Islet precursor cell (in vitro differentiated cells): ENCODE data around the gene CCDC33.
A peak's percentile ranks its signal among the peaks of the same experiment; 100 is the strongest.

Experiments used
- DNase-seq: peaks from one replicate; pipeline ENCODE4 v3.0.0-alpha.2; 2018

CCDC33 gene

GRCh38 chr15:74261041-74261440, 24.9 kb downstream of the CCDC33 start:
- no peak for DNase-seq

- DNase-seq: no peak
Measured at GRCh38 chr15:74261685-74262084, 25.6 kb downstream of the CCDC33 start.

- no peak for DNase-seq
Measured at GRCh38 chr15:74262151-74262550, 26.0 kb downstream of the CCDC33 start.

GRCh38 chr15:74262625-74263024, 26.5 kb downstream of the CCDC33 start:
- DNase-seq: no peak

GRCh38 chr15:74263466-74263865, 27.3 kb downstream of the CCDC33 start:
- DNase-seq: no peak

- no peak for DNase-seq
Measured at GRCh38 chr15:74264081-74264501, 28.0 kb downstream of the CCDC33 start.

- DNase-seq: peak; percentile 76
Measured at GRCh38 chr15:74265046-74265639, 29.0 kb downstream of the CCDC33 start.

- no peak for DNase-seq
Measured at GRCh38 chr15:74268020-74268419, 31.9 kb downstream of the CCDC33 start.

- no peak for DNase-seq
Measured at GRCh38 chr15:74269362-74270035, 33.4 kb downstream of the CCDC33 start.

GRCh38 chr15:74270155-74270554, 34.0 kb downstream of the CCDC33 start:
- DNase-seq: no peak

GRCh38 chr15:74270854-74271520, 34.9 kb downstream of the CCDC33 start:
- no peak for DNase-seq

GRCh38 chr15:74272812-74273211, 36.7 kb downstream of the CCDC33 start:
- DNase-seq: no peak

GRCh38 chr15:74274470-74275038, 38.4 kb downstream of the CCDC33 start:
- DNase-seq: no peak

GRCh38 chr15:74275957-74276356, 39.8 kb downstream of the CCDC33 start:
- DNase-seq: no peak

- DNase-seq: no peak
Measured at GRCh38 chr15:74276560-74276959, 40.4 kb downstream of the CCDC33 start.

GRCh38 chr15:74277242-74277810, 41.2 kb downstream of the CCDC33 start:
- DNase-seq: no peak

GRCh38 chr15:74278207-74278606, 42.1 kb downstream of the CCDC33 start:
- DNase-seq: no peak

GRCh38 chr15:74281147-74282133, 45.3 kb downstream of the CCDC33 start:
- no peak for DNase-seq

GRCh38 chr15:74283368-74283767, 47.2 kb downstream of the CCDC33 start:
- no peak for DNase-seq

GRCh38 chr15:74289671-74290070, 53.5 kb downstream of the CCDC33 start:
- DNase-seq: no peak

GRCh38 chr15:74290645-74291044, 54.5 kb downstream of the CCDC33 start:
- DNase-seq: no peak
